HG03060 (cell line): ENCODE results near the gene COL13A1.

Experiments
- ATAC-seq: cut with Tn5 transposase; IDR thresholded peaks from one replicate; pipeline ENCODE4 v1.9.1; 2021; ENCODE audit warnings: low read depth, moderate number of reproducible peaks; ENCODE audit not compliant: unreplicated experiment

Gene COL13A1

DNA sequence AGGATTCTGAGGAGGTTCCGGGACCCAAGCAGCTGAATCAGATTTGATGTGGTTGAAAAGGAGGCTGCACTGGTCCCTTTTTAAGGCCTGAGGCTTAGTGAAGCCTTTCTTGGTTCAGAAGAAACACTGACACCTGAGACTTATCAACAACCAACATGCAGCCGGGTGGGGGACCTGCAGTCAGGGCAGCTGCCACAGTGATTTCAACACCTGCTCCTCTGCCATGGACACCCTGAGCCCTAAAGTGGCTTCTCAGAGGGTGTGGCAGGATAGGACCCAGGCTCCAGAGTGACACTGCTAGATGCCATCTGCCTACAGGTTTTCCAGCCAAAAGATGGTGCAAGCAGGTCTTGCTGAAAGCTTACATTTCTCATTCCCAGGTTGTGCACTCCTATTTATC lies 99.3 kb downstream of the COL13A1 start:
- no peak for ATAC-seq

DNA sequence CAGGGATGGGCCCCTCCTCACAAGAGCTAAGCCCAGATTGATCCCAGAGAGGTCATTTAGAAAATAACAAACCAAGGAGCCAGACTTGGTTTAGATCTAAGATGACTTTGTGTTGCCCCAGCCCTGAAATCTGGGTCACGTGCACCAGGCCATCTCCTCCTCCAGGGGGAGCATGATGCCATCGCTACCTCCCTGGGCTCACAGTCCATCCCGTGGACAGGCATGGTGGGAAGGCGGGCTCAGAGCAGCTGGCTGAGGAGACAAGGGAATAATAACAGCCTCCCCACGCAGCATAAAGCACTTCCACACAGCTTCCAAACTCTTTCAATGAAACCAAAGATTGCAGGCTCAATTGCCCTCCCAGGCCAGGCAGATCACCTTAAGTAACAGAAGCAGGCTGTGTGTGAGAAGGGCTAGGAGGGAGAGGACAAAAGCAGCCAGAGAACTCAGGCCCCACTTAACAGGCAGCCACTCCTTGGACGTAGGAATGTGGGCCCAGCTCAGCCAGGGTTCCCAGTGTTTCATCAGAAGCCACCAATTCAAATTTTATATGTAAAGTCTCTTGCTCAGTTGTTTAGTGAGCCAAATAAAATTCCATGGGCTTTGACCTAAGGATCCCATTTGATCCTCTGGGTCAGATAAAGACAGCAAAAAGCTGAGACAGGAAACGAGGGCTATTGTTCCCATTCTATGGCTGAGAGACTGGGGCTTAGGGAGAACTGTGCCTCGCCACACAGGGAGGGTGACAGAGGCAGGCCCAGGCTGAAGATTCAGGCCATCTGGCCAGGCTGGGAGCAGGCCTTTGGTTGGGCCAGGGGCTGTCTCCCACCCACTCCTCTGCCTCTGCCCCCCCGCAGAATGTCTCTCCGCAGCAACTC lies 100.2 kb downstream of the COL13A1 start:
- no peak for ATAC-seq

DNA sequence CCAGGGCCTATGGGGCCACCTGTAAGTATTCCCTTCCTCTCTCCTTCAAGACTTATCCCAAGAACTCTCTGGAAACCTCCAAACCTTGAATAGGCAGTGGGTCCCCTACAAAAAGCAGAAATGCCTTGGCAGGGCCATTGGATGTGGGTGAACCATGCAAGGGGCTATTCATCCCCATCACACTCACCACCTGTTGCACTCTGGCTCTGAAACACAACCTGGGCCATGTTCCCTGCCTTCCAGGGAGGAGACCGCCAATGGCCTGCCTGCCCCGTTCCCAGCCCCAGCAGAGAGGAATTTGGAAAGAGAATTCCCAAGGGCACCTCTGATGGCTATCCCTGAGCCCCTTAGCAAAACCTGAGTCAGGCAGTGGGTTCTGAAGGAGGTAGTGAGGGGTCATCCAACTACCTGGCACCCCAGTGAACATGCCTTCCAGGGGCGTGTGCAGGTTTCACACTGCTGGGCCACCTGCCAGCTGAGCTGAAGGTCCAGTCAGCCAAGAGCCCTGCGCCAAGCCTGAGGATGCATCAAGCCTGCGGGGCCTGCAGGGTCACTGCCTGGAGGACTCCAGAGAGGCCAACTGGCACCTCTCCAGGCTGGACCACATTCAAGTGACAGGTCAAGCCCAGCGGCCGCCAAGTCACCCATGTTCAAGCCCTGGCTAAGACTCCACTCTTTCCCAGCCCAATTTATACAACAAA lies 101.3 kb downstream of the COL13A1 start:
- no peak for ATAC-seq

DNA sequence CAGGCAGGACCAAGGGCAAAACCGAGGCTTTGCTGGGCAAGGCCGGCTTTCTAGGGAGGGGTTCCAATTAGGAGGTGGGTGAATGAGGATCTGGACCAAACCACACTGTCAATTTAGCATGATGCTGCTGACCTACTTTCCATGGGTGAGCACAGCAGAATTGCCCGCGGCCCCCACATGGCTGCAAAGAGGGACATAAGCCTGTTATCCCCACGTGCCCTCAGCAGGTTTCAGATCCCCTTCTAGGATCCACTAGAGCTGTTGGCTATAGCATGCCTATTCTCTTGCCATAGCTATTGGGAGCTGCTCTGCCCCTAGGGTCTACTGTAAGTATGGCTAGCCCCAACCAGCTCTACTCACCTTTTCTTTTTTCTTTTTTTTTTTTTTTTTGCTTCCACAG lies 102.8 kb downstream of the COL13A1 start:
- no peak for ATAC-seq

DNA sequence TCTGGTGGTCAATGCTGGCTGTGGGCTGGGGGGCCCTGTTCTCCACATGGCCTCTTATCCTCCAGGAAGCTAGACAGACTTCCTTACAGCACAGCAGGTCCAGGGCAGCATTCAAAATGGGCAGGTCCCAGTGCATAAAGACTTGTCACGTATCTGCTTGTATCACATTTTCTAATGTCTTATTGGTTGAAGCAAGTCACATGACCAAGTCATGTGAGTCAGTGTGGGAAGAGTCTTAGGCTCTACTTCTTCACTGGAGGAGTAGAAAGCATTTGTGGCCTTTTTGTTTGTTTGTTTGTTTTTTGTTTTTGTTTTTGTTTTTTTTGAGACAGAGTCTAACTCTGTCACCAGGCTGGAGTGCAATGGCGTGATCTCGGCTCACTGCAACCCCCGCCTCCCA lies 104.7 kb downstream of the COL13A1 start:
- ATAC-seq = no peak

DNA sequence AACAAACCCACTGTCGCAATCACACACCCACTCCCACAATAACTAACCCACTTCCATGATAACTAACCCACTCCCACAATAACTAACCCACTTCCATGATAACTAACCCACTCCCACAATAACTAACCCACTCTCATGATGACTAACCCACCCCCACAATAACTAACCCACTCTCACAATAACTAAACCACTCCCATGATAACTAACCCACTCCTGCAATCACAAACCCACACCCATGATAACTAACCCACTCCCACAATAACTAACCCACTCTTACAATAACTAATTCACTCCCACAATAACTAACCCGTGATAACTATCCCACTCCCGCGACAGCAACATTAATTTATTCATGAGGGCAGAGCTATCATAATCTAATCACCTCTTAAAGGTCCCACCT lies 105.8 kb downstream of the COL13A1 start:
- ATAC-seq = no peak

DNA sequence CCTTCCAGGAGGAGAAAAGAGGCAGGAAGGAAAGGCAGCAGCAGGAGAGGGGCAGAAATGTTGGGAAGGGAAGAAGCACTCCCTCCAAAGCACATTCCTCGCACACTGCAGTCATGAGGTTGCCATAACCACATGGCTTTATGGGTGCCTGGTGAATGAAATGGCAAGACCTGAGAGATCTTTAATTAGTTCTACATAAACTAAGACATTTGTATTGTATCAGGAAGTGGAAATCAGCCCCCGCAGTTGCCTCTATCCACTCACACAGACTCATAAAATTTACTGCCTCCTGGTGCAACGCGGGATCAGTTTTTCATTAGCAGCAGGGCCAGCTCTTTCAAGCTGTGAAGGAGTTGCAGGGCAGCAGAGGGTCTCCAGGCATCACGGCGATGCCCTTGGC lies 106.4 kb downstream of the COL13A1 start:
- no peak for ATAC-seq

DNA sequence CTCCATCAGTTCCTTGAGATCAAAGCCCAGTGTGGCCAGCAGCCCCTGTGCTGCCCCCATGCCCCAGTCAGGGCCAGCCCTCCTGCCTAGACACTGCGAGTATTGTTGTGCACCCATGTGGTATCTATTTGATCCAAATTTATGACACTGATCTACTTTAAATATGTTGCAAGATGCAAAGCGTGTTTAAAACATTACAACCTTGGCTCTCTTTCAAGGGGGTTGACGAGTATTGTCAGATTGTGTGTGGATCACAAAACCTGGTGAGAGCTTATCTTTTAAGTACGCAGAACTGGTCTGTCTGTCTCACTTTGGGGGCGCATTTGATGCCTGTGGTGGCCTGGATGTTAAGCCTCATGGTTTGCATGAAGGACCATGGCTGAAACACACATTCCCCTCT lies 108.9 kb downstream of the COL13A1 start:
- ATAC-seq = no peak

DNA sequence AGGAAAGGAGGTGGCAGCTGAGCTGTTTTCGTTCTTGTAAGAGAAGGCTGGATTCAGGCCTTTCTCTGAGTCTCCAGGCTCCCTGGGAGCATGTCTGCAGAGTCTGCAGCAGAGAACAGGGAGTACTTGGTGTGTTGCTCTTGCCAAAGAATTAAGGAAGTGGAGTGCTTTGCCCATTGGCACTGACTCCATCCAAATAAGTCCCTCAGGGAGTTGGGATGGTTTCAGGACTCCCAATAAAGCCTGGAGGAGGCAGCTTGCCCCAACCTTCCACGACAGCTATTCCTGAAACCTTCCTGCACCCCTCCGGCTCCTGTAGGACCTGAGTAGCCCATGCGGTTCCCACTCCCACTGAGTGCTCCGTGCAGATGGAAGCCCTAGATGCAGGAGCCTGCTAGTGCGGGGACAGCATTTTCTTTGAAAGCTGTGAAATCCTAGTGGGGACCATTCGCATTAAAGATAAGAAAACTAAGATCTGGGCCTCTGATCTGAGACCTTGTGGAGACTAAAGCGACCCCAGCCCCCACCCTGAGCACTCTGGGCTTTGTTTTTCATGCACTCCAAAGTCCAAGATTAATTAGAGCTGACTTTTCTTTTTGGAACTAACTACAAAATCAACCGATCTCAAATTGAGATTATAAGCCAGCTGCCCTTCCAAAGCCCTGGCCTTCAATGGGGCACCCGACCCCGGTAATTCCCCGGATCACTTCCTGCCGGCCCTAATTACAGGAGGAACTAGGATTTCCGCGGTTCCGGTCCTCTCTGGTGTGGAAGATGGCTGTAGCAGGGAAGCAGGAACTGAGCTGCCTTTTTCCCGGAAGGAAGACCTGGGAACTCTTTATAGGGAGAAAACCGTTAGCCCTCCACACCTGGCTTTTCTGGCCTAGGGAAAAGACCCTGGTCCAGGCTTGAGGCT lies 110.2 kb downstream of the COL13A1 start:
- ATAC-seq = no peak

DNA sequence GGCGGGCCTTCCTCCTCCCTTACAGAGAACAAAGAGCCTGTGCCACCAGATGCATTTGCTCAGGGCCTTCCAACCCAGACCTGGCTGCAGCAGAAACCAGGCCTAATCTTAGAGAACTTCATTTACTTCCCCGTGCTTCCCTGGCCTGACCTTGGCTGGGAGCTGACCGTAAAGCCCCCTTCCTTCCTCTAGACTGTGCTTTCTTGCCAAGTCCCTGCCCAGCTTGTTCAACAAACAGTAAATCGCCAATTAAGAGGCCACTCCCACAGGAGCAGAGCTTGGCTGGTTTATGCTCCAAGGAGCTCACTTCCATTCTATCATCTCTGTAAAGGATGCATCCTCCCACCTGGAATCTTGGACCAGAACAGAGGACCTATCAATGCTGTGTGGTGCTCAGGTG lies 110.9 kb downstream of the COL13A1 start:
- ATAC-seq = no peak

DNA sequence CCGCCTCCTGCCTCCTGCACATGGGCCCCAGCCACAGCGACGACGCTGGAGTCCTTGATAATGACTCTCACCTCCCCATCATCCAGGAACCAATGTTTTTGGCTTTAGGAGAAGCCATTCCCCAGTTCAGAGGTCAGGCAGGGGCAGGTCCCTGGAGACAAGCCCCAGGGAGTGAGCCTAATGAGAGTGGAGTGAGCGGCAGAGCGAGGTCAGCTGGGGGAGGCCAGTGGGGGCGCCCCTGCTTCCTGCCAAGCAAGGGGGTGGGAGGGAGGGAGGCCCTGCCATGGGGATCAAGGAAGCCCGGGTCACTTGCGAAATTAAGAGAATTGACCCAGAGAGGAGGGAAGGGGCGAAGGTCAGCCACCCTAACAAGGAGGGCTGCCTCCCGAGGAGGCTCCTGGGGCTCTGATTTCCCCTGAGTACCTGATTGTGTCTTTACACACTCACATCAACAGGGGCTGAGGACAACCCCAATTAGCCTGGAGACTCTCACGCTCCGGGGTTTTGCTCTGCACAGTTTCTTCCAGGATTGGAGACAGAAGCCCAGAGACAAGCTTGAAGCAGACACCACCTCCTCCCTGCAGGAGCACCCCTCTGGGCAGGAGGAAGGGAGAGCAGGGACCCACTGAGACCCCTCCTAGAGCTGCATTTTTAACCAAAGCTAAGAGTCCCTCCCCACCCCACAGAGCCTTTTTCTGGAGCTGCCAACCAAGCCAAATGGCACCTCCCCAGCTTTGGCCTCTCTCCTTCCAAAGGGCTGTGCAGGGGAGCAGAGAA lies 112.1 kb downstream of the COL13A1 start:
- ATAC-seq = no peak

DNA sequence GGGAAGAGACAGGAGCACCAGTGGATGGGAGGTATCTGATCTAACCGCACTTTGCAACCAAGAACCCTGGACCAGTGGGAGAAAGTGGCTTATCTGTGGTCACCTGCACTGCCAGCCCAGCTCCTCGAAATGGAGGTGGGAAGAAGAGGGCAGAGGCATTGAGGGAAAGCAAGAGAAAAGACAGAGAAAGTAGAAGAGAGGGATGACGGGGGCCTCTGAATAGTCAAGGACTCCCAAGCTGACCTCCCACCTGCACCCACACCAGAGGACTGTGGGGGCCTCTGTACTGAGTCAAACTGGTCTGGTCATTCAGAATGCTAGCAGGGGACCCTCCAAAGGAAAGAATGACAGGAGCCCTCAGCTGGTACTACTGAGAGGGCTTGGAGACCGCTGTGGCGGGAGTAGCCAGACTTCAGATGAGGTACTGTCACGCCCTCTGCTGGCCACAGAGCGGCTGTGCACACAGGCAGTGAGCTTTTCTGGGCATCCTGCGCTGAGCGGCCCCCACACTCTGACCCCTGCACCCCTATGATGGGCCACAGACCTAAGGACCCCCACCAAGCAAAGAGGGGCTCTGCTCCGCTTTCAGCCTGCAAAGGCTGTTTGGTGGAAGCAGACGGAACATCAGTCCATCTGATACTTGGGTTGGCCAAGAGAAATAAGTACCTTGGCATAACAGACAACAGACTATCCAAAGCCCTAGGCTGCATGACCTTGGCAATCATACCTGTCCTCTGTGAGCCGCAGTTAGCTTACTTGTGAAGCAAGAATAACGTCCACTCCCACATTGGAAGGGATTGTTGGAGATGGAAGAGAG lies 112.9 kb downstream of the COL13A1 start:
- ATAC-seq = no peak

DNA sequence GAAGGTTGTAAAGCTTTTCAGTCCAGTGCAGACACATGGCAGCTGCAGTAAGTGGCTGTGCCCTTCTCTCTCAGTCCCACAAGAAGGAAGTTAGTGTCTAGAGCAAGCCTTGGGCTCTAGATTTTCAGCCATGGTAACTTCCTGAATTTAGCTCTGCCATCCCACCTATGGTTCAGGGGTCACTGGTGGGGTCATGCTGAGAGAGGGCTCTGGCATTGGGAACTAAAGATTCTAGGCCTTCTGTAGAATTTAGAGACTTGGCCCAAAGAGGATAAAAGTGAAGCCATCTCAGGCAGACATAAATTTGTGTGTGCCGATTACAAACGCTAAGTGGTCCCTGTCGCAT lies 113.5 kb downstream of the COL13A1 start:
- ATAC-seq = no peak

DNA sequence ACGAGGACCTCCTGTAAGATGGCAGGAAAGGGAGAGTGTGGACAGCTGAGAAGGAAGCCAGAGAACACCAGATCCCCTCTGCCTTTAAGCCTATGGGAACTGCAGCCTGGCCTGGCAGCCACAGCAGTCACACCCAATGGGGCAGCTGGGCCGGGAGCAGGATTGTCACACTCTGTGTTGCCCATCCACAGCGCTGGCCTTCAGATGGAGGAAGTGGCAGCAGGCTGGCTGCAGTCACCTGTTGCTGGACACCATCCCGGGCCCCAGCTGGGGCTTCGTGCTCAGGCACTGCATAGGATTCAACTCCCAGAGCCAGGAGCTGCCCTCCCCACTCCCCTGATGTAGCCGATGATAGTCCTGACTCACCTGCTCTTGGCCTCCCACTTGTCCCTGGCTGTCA lies 114.4 kb downstream of the COL13A1 start:
- no peak for ATAC-seq

DNA sequence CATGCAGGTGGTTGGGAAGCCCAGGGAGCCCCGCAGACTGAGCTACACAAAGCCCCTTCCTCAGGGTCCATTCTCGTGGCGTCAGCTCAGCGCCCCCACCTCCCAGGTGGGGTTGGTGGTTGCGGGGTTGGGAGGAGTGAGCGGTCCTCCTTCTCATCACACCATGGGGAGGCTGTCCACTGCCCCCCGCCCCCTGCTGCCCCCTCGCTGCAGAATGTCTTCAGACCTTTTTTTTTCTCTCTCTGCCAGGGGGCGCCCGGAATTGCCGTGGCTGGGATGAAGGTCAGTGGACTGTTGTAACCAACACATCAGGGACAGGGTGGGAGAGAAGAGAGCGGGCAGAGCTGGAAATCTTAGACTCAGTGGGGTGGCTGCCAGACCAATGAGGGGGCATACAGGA lies 116.3 kb downstream of the COL13A1 start:
- no peak for ATAC-seq

DNA sequence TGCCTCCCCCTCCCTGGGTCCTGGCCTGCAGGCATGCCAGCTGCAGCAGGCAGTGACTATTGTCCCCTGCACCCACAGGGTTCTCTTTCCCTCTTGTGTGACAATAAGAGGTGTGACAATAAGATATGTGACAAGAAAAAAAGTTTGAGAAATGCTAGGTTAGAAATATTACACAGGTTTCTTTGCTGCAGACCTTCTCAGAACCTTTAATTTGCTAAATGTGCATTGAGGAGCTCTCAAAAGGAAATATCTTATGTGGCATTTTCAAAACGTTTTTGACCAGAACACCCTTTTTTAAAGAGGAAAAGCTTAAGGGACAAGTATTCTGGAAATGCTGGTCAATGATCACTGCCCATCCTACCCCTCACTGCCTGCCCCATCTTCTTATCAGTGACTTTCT lies 117.5 kb downstream of the COL13A1 start:
- no peak for ATAC-seq

DNA sequence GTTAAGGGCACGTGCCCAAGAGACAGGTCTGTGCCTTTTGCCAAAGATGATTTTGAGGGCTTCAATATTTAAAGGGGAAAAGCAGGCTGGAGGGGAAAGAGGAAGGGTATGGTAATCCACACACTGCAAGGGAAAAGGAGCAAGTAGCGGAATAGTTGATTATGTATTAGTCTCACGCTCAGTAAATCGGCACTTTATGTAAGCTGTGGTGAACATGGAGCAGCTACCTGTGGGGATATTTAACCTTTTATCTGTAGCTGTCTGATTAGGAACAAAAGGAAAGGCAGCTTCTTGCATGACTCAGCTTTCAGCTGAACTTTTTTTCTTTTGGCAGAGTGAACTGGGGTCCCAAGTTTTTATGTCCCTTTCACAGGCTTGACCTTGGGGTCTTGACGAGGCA lies 123.4 kb downstream of the COL13A1 start:
- ATAC-seq = no peak

DNA sequence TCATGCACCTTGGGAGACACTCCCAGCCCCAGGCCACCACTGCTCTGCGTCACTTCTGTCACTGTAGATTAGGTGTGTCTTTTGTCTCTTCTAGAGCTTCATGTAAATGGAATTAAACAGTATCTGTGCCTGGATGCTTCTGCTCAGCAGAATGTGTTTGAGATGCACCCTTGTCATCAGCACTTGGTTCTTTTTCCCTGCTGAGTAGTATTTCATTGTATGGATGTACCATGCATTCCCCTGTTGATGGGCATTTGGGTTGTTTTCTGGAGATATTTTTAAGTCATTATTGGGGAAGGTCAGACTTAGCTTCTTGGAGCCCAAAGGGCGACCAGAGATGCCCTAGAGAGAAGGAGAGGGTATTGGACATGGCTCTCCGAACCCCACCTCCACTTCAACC lies 126.6 kb downstream of the COL13A1 start:
- no peak for ATAC-seq

DNA sequence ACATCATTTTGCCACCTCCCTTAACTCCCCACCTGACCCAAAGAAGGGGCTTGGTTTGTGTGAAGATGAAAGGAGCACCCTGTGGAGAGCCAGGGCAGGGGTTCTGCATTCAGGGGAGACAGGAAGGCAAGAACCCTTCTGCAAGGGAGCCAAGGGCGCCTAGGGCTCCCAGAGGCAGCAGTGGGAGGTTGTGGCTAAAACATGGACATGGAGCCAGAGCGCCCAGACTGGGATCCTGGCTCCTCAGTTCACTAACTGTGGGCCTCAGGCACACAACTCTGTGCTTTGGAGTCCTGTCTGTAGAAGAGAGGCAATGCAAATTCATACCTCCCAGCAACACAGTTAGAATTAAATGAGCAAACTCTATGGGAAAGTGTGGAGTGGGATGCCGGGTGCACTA lies 127.9 kb downstream of the COL13A1 start:
- ATAC-seq = no peak

DNA sequence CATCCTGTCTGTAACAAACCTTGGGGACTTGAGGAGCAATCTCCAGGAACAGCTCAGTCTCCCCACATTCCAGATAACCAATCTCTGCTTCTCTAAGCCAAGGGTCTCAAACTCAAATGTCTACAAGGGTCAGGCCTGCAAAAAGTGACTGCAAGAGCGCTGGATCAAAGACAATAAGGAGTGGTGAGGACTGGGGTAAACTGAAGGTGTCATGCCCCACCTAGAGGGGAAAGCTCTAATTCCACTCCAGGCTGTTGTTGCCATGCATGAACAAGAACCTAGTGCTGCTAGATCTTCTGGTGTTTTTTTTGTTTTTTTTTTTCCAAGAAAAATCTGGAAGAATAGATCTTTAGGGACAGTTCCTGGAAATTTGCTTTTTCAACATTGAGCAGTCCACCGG lies 133.1 kb downstream of the COL13A1 start:
- no peak for ATAC-seq
